ENCODE results near the gene BRAT1.

BRAT1 gene

GRCh38 chr7:2580636-2581035 lies 25.3 kb upstream of the BRAT1 start:
- H2AFZ ChIP-seq (ENCODE audit: low read depth): no peak overlapping the region
- no peaks in the 10 kb centered on the region for H3K79me2 ChIP-seq (ENCODE audit: insufficient read depth, low read depth)
- no peaks in the 10 kb centered on the region for H4K20me1 ChIP-seq (ENCODE audit: insufficient read depth)
- H3K4me2 ChIP-seq: no peak overlapping the region
- H3K27ac ChIP-seq: no peak overlapping the region
- no peak for TF ChIP-seq CTCF (conservative IDR thresholded peaks at IDR 0.05; ENCODE audit: low read depth, low read length)
- H3K36me3 ChIP-seq (ENCODE audit: insufficient read depth): no peaks in the 10 kb centered on the region
- no peaks in the 10 kb centered on the region for H3K4me1 ChIP-seq (ENCODE audit: low read depth, poor library complexity, severe bottlenecking)
- H3K4me3 ChIP-seq (IDR thresholded peaks at IDR 0.05; ENCODE audit: insufficient read depth, low read depth, low read length): no peak overlapping the region
- no peak overlapping the region for H3K9ac ChIP-seq
- no peaks in the 10 kb centered on the region for H3K27me3 ChIP-seq (ENCODE audit: insufficient read depth, low read depth)

GRCh38 chr7:2577914-2578680 lies 22.8 kb upstream of the BRAT1 start:
- Histone ChIP-seq H4K20me1 (ENCODE audit: insufficient read depth) (no peaks in the 10 kb centered on the region), H3K36me3 (ENCODE audit: insufficient read depth) (no peaks in the 10 kb centered on the region; the same call in 1 of the 2 replicates), H3K4me1 (ENCODE audit: low read depth, poor library complexity, severe bottlenecking) (no peaks in the 10 kb centered on the region), H3K27ac (no peak overlapping the region), H3K79me2 (ENCODE audit: insufficient read depth, low read depth) (no peaks in the 10 kb centered on the region), H3K4me3 (IDR thresholded peaks at IDR 0.05; ENCODE audit: insufficient read depth, low read depth, low read length) (no peak overlapping the region), H2AFZ (ENCODE audit: low read depth) (no peak overlapping the region), H3K9ac (no peak overlapping the region), H3K4me2 (no peak overlapping the region), H3K27me3 (ENCODE audit: insufficient read depth, low read depth) (no peaks in the 10 kb centered on the region)
- no peak for TF ChIP-seq CTCF (conservative IDR thresholded peaks at IDR 0.05; ENCODE audit: low read depth, low read length)

GRCh38 chr7:2576742-2577491 lies 21.6 kb upstream of the BRAT1 start:
- no peak for TF ChIP-seq CTCF (conservative IDR thresholded peaks at IDR 0.05; ENCODE audit: low read depth, low read length)
- Histone ChIP-seq H4K20me1 (ENCODE audit: insufficient read depth) (no peaks in the 10 kb centered on the region), H2AFZ (ENCODE audit: low read depth) (no peak overlapping the region), H3K27me3 (ENCODE audit: insufficient read depth, low read depth) (no peaks in the 10 kb centered on the region), H3K27ac (no peak overlapping the region), H3K4me2 (no peak overlapping the region), H3K36me3 (ENCODE audit: insufficient read depth) (no peaks in the 10 kb centered on the region; the same call in 1 of the 2 replicates), H3K79me2 (ENCODE audit: insufficient read depth, low read depth) (no peaks in the 10 kb centered on the region), H3K9ac (no peak overlapping the region), H3K4me1 (ENCODE audit: low read depth, poor library complexity, severe bottlenecking) (no peaks in the 10 kb centered on the region), H3K4me3 (IDR thresholded peaks at IDR 0.05; ENCODE audit: insufficient read depth, low read depth, low read length) (no peak overlapping the region)

GRCh38 chr7:2575733-2576340 lies 20.5 kb upstream of the BRAT1 start:
- Histone ChIP-seq H3K79me2 (ENCODE audit: insufficient read depth, low read depth) (no peaks in the 10 kb centered on the region), H3K9ac (no peak overlapping the region), H3K27ac (no peak overlapping the region), H3K36me3 (ENCODE audit: insufficient read depth) (no peaks in the 10 kb centered on the region; the same call in 1 of the 2 replicates), H3K4me2 (no peak overlapping the region), H3K4me3 (IDR thresholded peaks at IDR 0.05; ENCODE audit: insufficient read depth, low read depth, low read length) (no peak overlapping the region), H3K4me1 (ENCODE audit: low read depth, poor library complexity, severe bottlenecking) (no peaks in the 10 kb centered on the region), H2AFZ (ENCODE audit: low read depth) (no peak overlapping the region), H3K27me3 (ENCODE audit: insufficient read depth, low read depth) (no peaks in the 10 kb centered on the region), H4K20me1 (ENCODE audit: insufficient read depth) (no peaks in the 10 kb centered on the region)
- no peak for TF ChIP-seq CTCF (conservative IDR thresholded peaks at IDR 0.05; ENCODE audit: low read depth, low read length)
